Measurements from ENCODE around the gene STK16. TPM values are rescaled to one million over a fixed set of nuclear protein-coding genes. Genes with fewer than 3 reads are reported as not detected.
A peak's percentile ranks its signal among the peaks of the same experiment; 100 is the strongest.

STK16 gene
- total RNA-seq, 1 donor from 2014 or later: 32.0 TPM

DNA sequence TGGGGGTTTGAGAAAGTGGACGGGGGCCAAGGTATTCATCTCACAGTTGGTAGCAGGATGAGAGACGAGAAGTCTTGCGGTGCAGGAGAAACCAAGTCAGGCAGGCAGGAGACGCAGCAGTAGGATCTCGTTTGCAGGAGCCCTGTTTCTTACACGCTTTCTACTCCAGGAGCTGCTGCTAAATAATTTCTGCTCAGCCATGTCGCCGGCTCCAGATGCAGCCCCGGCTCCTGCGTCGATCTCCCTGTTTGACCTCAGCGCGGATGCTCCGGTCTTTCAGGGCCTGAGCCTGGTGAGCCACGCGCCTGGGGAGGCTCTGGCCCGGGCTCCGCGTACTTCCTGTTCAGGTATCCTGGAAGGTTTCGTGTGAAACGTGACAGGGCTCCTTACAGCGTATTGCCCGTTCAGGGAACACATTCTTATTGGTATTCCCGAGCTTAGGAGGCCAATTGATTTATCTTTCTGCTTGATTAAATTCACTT, 15.2 kb upstream of the STK16 start:
- H3K27me3 Mint-ChIP-seq (ENCODE audit: low read depth): no peaks in the 10 kb centered on the region
- intact Hi-C loops (cut with micrococcal nuclease): no loop called here
- H3K9me3 Mint-ChIP-seq: no peaks in the 10 kb centered on the region
- H3K27ac Mint-ChIP-seq: peak overlapping the region; percentile 99
- H3K4me3 Mint-ChIP-seq (ENCODE audit: low read depth): peak overlapping the region; percentile 97
- H3K36me3 Mint-ChIP-seq (ENCODE audit: low read depth): peaks cover 62% of the 10 kb centered on the region
- no peak for DNase-seq (ENCODE audit: low spot score)
- peaks cover 33% of the 10 kb centered on the region for H3K4me1 Mint-ChIP-seq (ENCODE audit: low read depth)

DNA sequence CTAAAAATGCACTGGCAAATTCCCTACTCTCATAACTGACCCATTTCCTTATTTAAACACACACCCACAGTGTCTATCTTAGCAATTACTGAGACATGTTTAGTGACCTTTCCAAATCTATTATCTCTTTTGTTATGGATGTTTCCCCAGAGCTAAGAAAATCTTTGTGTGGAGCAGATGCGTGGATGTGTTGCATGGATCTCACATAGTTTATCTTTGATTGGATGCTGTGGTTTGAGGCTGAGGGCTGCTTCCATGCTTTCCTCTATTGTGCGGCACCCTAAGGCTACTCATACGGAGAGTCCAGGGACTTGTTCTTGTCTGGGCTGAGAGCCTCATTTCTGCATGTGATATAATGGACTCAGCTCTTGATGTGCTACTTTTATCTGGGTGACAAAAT, 10.9 kb upstream of the STK16 start:
- no peak overlapping the region for H3K27ac Mint-ChIP-seq
- intact Hi-C loops (cut with micrococcal nuclease): no loop called here
- peaks cover 19% of the 10 kb centered on the region for H3K4me1 Mint-ChIP-seq (ENCODE audit: low read depth)

DNA sequence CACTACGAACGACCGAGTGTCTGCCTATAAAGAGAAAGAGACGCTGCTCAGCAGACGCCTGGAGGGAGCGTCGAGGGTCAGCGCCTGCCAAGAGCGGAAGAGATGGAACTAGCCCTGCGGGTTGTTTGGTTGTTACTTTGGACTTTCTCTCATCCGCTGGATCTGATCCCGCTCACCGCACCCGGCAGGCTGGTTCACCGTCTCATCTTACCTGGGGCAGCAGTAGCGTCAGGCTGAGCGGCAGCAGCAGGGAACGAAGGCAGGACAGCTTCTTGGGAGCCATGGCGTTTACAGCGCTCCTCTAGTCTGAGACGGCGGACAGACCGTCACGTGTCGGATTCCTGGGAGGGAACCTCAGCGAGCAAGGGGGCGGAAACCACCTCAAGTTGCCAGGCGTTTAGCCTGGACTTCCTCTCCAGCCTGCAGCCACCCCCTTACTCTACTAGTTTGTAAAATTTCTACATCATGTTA, 2.0 kb upstream of the STK16 start:
- Mint-ChIP-seq H3K4me1 (ENCODE audit: low read depth) (peaks cover 31% of the 10 kb centered on the region), H3K4me3 (ENCODE audit: low read depth) (peak overlapping the region; percentile 33), H3K27me3 (ENCODE audit: low read depth) (no peaks in the 10 kb centered on the region), H3K9me3 (no peaks in the 10 kb centered on the region), H3K36me3 (ENCODE audit: low read depth) (peaks cover 34% of the 10 kb centered on the region), H3K27ac (no peak overlapping the region)
- intact Hi-C loops (cut with micrococcal nuclease): no loop called here
- no peak for DNase-seq (ENCODE audit: low spot score)

More for the DNA sequence above, 10.9 kb upstream of the STK16 start:
- H3K9me3 Mint-ChIP-seq: no peaks in the 10 kb centered on the region
- peaks cover 79% of the 10 kb centered on the region for H3K36me3 Mint-ChIP-seq (ENCODE audit: low read depth)
- H3K4me3 Mint-ChIP-seq (ENCODE audit: low read depth): no peak overlapping the region
- no peak for DNase-seq (ENCODE audit: low spot score)
- no peaks in the 10 kb centered on the region for H3K27me3 Mint-ChIP-seq (ENCODE audit: low read depth)

DNA sequence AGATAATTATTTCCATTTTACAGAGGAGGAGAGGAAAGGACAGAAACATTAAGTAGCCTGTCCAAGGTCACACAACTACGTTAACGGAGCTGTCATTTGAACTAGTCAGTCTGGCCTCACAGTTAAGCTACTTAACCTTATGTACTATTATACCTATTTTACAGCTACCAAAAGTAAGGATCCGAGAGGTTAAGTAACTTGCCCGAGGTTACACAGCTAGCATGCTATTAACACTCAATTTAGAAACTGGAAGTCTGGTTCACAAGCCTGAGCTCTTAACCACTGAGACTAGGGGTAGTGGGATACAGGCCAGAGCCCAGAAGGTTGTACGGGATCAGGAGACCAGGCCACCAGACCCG, 511 bp upstream of the STK16 start:
- Mint-ChIP-seq H3K27ac (peak overlapping the region; percentile 97), H3K4me1 (ENCODE audit: low read depth) (peaks cover 45% of the 10 kb centered on the region), H3K4me3 (ENCODE audit: low read depth) (peak overlapping the region; percentile 96), H3K36me3 (ENCODE audit: low read depth) (peaks cover 42% of the 10 kb centered on the region), H3K27me3 (ENCODE audit: low read depth) (no peaks in the 10 kb centered on the region), H3K9me3 (no peaks in the 10 kb centered on the region)
- no peak for DNase-seq (ENCODE audit: low spot score)
- intact Hi-C loops (cut with micrococcal nuclease): loop anchor here (1.0 kb wide), 3 partner anchors 9 to 67 kb away; partner anchors contain the start of genes ANKZF1, ATG9A, TUBA4A and TUBA4B

DNA sequence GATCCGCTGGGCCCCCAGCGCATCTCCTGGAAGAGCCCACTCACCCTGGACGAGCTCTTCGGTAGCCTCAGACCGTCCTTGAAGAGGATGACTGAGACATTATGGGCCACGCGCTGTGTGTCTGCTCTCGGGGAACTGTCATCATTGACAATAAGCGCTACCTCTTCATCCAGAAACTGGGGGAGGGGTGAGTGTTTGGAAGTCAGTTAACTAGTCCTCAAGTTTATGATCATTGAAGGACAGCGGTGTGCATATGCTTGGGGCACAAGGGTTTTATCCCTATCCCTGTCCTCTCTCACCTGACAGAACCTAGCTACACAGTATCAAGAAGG, 586 bp downstream of the STK16 start:
- H3K4me3 Mint-ChIP-seq (ENCODE audit: low read depth): peak overlapping the region; percentile 96
- H3K36me3 Mint-ChIP-seq (ENCODE audit: low read depth): peaks cover 50% of the 10 kb centered on the region
- no peaks in the 10 kb centered on the region for H3K27me3 Mint-ChIP-seq (ENCODE audit: low read depth)
- intact Hi-C loops (cut with micrococcal nuclease): loop anchor here (1.0 to 2.0 kb wide), 4 partner anchors 7 to 69 kb away; partner anchors contain the start of genes ANKZF1, ATG9A, TUBA4A and TUBA4B
- peaks cover 56% of the 10 kb centered on the region for H3K4me1 Mint-ChIP-seq (ENCODE audit: low read depth)
- peak overlapping the region; percentile 97 for H3K27ac Mint-ChIP-seq
- no peak for DNase-seq (ENCODE audit: low spot score)
- no peaks in the 10 kb centered on the region for H3K9me3 Mint-ChIP-seq

DNA sequence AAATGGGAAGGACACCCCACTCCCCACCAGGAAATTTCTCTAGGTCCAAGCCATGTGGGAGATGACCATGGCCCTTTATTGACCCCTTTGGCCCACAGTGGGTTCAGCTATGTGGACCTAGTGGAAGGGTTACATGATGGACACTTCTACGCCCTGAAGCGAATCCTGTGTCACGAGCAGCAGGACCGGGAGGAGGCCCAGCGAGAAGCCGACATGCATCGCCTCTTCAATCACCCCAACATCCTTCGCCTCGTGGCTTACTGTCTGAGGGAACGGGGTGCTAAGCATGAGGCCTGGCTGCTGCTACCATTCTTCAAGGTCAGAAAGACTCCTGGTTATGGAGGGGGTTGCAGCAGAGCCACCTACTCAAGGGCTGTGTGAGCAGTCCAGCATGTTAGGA, 1.3 kb downstream of the STK16 start:
- peaks cover 57% of the 10 kb centered on the region for H3K36me3 Mint-ChIP-seq (ENCODE audit: low read depth)
- peaks cover 63% of the 10 kb centered on the region for H3K4me1 Mint-ChIP-seq (ENCODE audit: low read depth)
- DNase-seq (ENCODE audit: low spot score): no peak
- peak overlapping the region; percentile 96 for H3K4me3 Mint-ChIP-seq (ENCODE audit: low read depth)
- no peaks in the 10 kb centered on the region for H3K27me3 Mint-ChIP-seq (ENCODE audit: low read depth)
- H3K9me3 Mint-ChIP-seq: no peaks in the 10 kb centered on the region
- H3K27ac Mint-ChIP-seq: peak overlapping the region; percentile 82
- intact Hi-C loops (cut with micrococcal nuclease): loop anchor here (2.0 kb wide), 1 partner anchor 40 kb away; the partner anchor contains the start of gene ZFAND2B

DNA sequence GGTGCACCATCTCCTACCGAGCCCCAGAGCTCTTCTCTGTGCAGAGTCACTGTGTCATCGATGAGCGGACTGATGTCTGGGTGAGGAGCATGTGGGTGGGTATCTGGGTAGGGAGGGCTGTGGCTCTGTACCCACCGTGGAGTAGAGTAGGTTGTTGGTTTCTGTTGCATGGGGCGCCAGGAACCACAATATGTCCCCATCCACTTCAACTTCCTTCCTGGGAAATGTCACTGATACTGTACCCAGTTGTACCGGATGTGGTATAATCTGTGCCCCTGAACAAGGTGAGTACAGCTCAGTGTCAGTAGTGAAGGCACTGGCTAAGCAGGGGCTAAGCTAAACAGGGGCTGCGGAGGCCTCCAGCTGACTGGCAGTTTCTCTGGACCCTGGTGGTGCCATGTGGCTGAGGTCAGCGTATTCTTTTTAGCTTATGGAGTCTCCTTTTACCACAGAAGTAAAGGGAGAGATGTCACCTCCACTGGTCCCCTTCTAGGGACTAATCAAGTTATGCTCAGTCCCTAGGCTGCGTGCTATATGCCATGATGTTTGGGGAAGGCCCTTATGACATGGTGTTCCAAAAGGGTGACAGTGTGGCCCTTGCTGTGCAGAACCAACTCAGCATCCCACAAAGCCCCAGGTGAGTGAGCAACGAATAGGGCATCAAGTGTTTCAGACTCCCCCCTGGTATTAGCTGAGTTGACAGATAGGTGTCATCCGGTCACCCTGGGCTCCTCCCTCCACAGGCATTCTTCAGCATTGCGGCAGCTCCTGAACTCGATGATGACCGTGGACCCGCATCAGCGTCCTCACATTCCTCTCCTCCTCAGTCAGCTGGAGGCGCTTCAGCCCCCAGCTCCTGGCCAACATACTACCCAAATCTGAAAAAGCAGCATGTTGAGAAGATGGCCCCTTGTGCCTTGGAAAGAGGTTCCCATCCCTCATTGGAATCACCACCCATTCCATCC, 2.7 kb downstream of the STK16 start:
- H3K36me3 Mint-ChIP-seq (ENCODE audit: low read depth): peaks cover 71% of the 10 kb centered on the region
- peak; percentile 50 for DNase-seq (ENCODE audit: low spot score)
- H3K27ac Mint-ChIP-seq: peak overlapping the region; percentile 82
- H3K4me3 Mint-ChIP-seq (ENCODE audit: low read depth): peak overlapping the region; percentile 96
- H3K4me1 Mint-ChIP-seq (ENCODE audit: low read depth): peaks cover 73% of the 10 kb centered on the region
- intact Hi-C loops (cut with micrococcal nuclease): loop anchor here (2.0 kb wide), 1 partner anchor 41 kb away; the partner anchor contains the start of gene ZFAND2B
- no peaks in the 10 kb centered on the region for H3K27me3 Mint-ChIP-seq (ENCODE audit: low read depth)
- H3K9me3 Mint-ChIP-seq: no peaks in the 10 kb centered on the region

DNA sequence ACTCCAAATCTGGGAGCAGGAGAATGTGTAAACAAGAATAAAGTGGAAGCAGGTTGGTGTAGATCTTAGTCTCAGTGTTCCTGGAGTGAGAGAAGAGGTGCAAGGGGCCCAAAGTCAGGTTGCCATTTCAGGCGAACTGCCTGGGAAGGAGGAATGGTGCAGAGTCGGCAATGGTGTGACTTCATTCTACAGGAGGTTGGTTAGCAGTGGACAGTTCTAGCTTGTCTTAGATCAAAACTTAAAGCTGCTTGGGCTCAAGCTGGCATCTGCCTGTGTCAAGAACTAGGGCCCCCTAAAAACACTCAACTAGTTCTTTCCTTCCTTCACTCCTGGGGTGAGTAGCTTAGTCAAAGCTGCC, 3.5 kb downstream of the STK16 start:
- H3K9me3 Mint-ChIP-seq: no peaks in the 10 kb centered on the region
- peak overlapping the region; percentile 90 for H3K27ac Mint-ChIP-seq
- peaks cover 71% of the 10 kb centered on the region for H3K4me1 Mint-ChIP-seq (ENCODE audit: low read depth)
- intact Hi-C loops (cut with micrococcal nuclease): no loop called here
- H3K27me3 Mint-ChIP-seq (ENCODE audit: low read depth): no peaks in the 10 kb centered on the region
- H3K4me3 Mint-ChIP-seq (ENCODE audit: low read depth): peak overlapping the region; percentile 77
- H3K36me3 Mint-ChIP-seq (ENCODE audit: low read depth): peaks cover 74% of the 10 kb centered on the region
- no peak for DNase-seq (ENCODE audit: low spot score)

DNA sequence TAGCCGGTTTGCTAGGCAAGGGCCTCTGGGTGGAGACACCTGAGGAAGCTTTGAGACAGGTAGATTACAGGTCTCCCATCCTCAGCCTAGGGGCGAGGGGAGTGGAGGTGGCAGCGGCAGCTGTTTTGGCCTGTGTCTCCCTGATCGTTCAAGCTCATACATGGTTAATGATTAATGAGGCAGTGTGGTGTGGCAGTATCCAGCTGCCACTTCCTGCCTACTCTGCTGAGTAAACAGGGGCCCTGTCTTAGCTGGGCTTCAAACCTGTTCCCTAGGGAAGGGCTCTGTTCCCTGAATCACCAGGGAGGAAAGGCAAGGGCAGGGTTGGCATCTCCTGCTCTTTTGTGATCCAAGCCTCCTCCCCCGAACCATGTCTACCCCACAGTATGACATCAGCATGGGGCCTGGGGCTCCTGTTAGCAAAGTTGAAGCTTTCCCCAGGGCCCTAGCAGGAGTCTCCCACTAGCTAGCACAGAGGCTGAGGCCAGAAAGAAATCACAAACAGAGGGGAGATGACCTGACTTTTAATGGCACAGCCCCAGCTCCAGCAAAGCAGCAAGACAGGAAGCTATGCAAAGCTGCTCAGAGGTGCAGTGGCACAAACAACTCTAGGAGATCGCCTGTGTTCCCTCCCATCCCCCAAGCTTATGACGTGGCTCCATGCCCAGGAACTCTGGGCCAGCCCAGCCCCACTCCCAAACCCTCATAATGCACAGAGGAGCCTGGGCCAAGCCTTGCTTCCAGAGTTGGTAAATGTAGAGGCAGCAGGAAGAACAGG, 4.1 kb downstream of the STK16 start:
- intact Hi-C loops (cut with micrococcal nuclease): no loop called here
- H3K27me3 Mint-ChIP-seq (ENCODE audit: low read depth): no peaks in the 10 kb centered on the region
- peak overlapping the region; percentile 90 for H3K27ac Mint-ChIP-seq
- peak; percentile 34 for DNase-seq (ENCODE audit: low spot score)
- peaks cover 74% of the 10 kb centered on the region for H3K36me3 Mint-ChIP-seq (ENCODE audit: low read depth)
- H3K4me1 Mint-ChIP-seq (ENCODE audit: low read depth): peaks cover 70% of the 10 kb centered on the region
- peak overlapping the region; percentile 77 for H3K4me3 Mint-ChIP-seq (ENCODE audit: low read depth)
- H3K9me3 Mint-ChIP-seq: no peaks in the 10 kb centered on the region

DNA sequence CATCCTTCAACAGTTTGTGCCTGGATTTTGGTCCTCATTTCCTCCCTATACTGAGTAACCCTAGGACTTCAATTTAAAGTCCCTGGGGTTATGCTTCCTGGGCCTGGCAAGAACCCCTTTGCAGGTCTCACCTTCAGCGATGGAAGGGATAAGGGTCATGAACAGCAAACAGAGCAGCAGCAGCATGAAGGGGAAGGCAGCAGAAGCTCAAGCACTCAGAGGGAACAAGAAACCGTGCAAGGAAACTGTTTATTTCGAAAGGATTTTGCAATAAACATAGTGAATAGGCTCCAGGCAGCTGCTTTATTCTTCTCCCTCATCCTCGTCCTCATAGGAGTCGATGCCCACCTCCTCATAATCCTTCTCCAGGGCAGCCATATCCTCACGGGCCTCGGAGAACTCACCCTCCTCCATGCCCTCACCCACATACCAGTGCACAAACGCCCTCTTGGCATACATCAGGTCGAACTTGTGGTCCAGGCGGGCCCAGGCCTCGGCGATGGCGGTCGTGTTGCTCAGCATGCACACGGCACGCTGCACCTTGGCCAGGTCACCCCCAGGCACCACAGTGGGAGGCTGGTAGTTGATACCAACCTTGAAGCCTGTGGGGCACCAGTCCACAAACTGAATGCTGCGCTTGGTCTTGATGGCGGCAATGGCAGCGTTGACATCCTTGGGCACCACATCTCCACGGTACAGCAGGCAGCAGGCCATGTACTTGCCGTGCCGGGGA, 4.9 kb downstream of the STK16 start:
- Mint-ChIP-seq H3K4me3 (ENCODE audit: low read depth) (peak overlapping the region; percentile 77), H3K9me3 (no peaks in the 10 kb centered on the region), H3K27ac (peak overlapping the region; percentile 47), H3K4me1 (ENCODE audit: low read depth) (peaks cover 70% of the 10 kb centered on the region), H3K36me3 (ENCODE audit: low read depth) (peaks cover 74% of the 10 kb centered on the region), H3K27me3 (ENCODE audit: low read depth) (no peaks in the 10 kb centered on the region)
- intact Hi-C loops (cut with micrococcal nuclease): loop anchor here (10.0 kb wide), 1 partner anchor 845 kb away; no protein-coding TSS in a partner anchor
- DNase-seq (ENCODE audit: low spot score): no peak

DNA sequence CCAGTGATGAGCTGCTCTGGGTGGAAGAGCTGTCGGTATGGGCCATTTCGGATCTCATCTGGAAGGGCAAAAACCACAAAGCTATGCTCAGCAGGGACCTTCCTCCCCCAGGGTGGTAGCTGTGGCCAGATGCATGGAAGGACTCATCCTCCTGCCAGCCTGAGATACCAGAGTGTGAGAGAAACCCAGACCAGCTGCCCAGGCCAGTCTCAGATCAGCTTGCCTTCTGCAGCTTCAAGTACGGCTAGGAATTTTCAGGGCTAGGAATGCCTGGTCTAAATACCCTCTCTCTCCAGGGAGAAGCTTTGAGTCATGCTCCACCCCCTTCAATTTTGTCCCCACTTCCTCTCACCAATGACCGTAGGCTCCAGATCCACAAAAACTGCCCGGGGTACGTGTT, 6.4 kb downstream of the STK16 start:
- Mint-ChIP-seq H3K27me3 (ENCODE audit: low read depth) (no peaks in the 10 kb centered on the region), H3K4me3 (ENCODE audit: low read depth) (peak overlapping the region; percentile 77), H3K4me1 (ENCODE audit: low read depth) (peaks cover 69% of the 10 kb centered on the region), H3K27ac (peak overlapping the region; percentile 85), H3K9me3 (no peaks in the 10 kb centered on the region), H3K36me3 (ENCODE audit: low read depth) (peaks cover 66% of the 10 kb centered on the region)
- intact Hi-C loops (cut with micrococcal nuclease): loop anchor here (2.0 to 10.0 kb wide), 3 partner anchors 43 to 847 kb away; no protein-coding TSS in a partner anchor
- no peak for DNase-seq (ENCODE audit: low spot score)

DNA sequence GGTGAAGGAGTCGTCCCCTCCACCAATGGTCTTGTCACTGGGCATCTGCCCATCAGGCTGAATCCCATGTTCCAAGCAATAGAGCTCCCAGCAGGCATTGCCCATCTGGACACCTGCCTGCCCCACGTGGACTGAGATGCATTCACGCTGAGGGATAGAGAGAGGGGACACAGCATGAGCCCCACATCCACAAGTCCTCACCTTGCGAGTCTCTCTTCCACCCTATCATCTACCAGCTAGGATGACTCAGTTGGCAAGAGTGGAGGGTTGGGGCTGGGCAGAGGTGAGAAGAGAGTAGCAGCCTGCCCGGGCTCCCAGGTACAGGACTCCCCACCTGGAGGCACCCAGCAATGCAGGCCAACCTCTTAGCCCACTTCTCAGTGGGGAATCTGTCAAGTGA, 6.8 kb downstream of the STK16 start:
- intact Hi-C loops (cut with micrococcal nuclease): loop anchor here (2.0 to 10.0 kb wide), 3 partner anchors 43 to 847 kb away; no protein-coding TSS in a partner anchor
- Mint-ChIP-seq H3K27ac (peak overlapping the region; percentile 85), H3K4me1 (ENCODE audit: low read depth) (peaks cover 65% of the 10 kb centered on the region), H3K4me3 (ENCODE audit: low read depth) (peak overlapping the region; percentile 77), H3K36me3 (ENCODE audit: low read depth) (peaks cover 62% of the 10 kb centered on the region), H3K9me3 (no peaks in the 10 kb centered on the region), H3K27me3 (ENCODE audit: low read depth) (no peaks in the 10 kb centered on the region)
- no peak for DNase-seq (ENCODE audit: low spot score)
